ENCODE results near the gene DNMT1.

GRCh38 chr19:10141973-10142372 is 52.8 kb downstream of the DNMT1 start:
- TF ChIP-seq CTCF (conservative IDR thresholded peaks at IDR 0.05) (no peak), EZH2 (IDR thresholded peaks at IDR 0.05; ENCODE audit: low read depth) (no peak)
